ENCODE results near the gene HNF4A. TPM values are rescaled to one million over a fixed set of nuclear protein-coding genes. Genes with fewer than 3 reads are reported as not detected.

HNF4A gene
- total and polyA plus RNA-seq, 2 of the 4 experiments (the other 2 are of a cell fraction): not detected

GRCh38 chr20:44437497-44437896 is 82.0 kb downstream of the HNF4A start:
- no peak overlapping the region for H2AK5ac ChIP-seq (ENCODE audit: low read depth, low read length)
- in situ Hi-C loops (cut with MboI; ENCODE audit: low sequenced_read_pairs) (no loop called here), intact Hi-C loops (cut with micrococcal nuclease) (no loop called here), dilution Hi-C loops (cut with HindIII; ENCODE audit: low sequenced_read_pairs, unreplicated experiment) (no loop called here)
- H3K4ac ChIP-seq (ENCODE audit: low read depth, low read length): no peak overlapping the region
- no peaks in the 10 kb centered on the region for H3K36me3 ChIP-seq (ENCODE audit: control insufficient read depth, insufficient read depth, low read length)
- no peak overlapping the region for H4K91ac ChIP-seq (ENCODE audit: insufficient read depth, low read depth, low read length)
- WGBS, 2 experiments (ENCODE audit: extremely low coverage in 2 of 2, insufficient read length in 1 of 2): no CpG with 5 or more reads among the region's 5 CpGs
- no peak overlapping the region for H3K4me3 ChIP-seq (ENCODE audit: insufficient read depth, low read depth, low read length)
- H3K4me2 ChIP-seq (ENCODE audit: low read depth, low read length): no peak overlapping the region
- no peaks in the 10 kb centered on the region for H3K4me1 ChIP-seq (ENCODE audit: control insufficient read depth, insufficient read depth, low read length)
- H4K8ac ChIP-seq (ENCODE audit: low read depth in 2 of 2, low read length in 2 of 2): no peak overlapping the region
- H2BK5ac ChIP-seq (ENCODE audit: low read depth, low read length, poor library complexity, severe bottlenecking): no peak overlapping the region
- no peak for ATAC-seq (ENCODE audit: low read depth)
- H3K27me3 ChIP-seq (ENCODE audit: control insufficient read depth, insufficient read depth, low read length): peaks cover 20% of the 10 kb centered on the region
- no peak overlapping the region for H3K56ac ChIP-seq (ENCODE audit: extremely low read depth, insufficient read depth, low read length)
- H3K79me1 ChIP-seq (ENCODE audit: low read depth in 1 of 2, low read length in 2 of 2): no peaks in the 10 kb centered on the region
- no peak overlapping the region for H3K27ac ChIP-seq (ENCODE audit: insufficient read depth, low read length)
- no peak overlapping the region for H2AFZ ChIP-seq (replicated peaks; ENCODE audit: low read length, poor library complexity)
- H3K9me3 ChIP-seq (ENCODE audit: control insufficient read depth, insufficient read depth, low read length): no peaks in the 10 kb centered on the region
- ChIA-PET CTCF (no interaction called here), POLR2A (ENCODE audit: unreplicated experiment) (no interaction called here)
- no peak overlapping the region for H2AK9ac ChIP-seq (replicated peaks; ENCODE audit: low read depth, low read length, poor library complexity)
- no peak overlapping the region for H3K9ac ChIP-seq (ENCODE audit: low read depth, low read length)
- BruUV-seq (replicated peaks): no TSS peak
- no peak overlapping the region for H3K23ac ChIP-seq (ENCODE audit: low read depth, low read length)
- no peak overlapping the region for H2BK120ac ChIP-seq (ENCODE audit: low read depth, low read length)
- H2BK15ac ChIP-seq (ENCODE audit: low read depth, low read length): no peak overlapping the region
- no peak overlapping the region for H3K18ac ChIP-seq (ENCODE audit: low read depth, low read length)
- no peak overlapping the region for H2BK20ac ChIP-seq (ENCODE audit: low read depth, low read length)
- H4K20me1 ChIP-seq (ENCODE audit: insufficient read depth, low read length): no peaks in the 10 kb centered on the region
- no peak for TF ChIP-seq POLR2A (IDR thresholded peaks at IDR 0.05; ENCODE audit: low read depth, low read length)
- TF ChIP-seq FOS (IDR thresholded peaks at IDR 0.05; ENCODE audit: low read depth, low read length): no peak
- no peak for TF ChIP-seq CHD1 (IDR thresholded peaks at IDR 0.05; ENCODE audit: low read depth, low read length)
- TF ChIP-seq USF2 (IDR thresholded peaks at IDR 0.05; ENCODE audit: low read depth, low read length): no peak
- TF ChIP-seq NFE2L2 (IDR thresholded peaks at IDR 0.05; ENCODE audit: low read depth, low read length): no peak
- no peak for TF ChIP-seq CEBPB (IDR thresholded peaks at IDR 0.05; ENCODE audit: low read depth, low read length)
- TF ChIP-seq, protein P1, sequence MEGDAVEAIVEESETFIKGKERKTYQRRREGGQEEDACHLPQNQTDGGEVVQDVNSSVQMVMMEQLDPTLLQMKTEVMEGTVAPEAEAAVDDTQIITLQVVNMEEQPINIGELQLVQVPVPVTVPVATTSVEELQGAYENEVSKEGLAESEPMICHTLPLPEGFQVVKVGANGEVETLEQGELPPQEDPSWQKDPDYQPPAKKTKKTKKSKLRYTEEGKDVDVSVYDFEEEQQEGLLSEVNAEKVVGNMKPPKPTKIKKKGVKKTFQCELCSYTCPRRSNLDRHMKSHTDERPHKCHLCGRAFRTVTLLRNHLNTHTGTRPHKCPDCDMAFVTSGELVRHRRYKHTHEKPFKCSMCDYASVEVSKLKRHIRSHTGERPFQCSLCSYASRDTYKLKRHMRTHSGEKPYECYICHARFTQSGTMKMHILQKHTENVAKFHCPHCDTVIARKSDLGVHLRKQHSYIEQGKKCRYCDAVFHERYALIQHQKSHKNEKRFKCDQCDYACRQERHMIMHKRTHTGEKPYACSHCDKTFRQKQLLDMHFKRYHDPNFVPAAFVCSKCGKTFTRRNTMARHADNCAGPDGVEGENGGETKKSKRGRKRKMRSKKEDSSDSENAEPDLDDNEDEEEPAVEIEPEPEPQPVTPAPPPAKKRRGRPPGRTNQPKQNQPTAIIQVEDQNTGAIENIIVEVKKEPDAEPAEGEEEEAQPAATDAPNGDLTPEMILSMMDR (conservative IDR thresholded peaks at IDR 0.05; ENCODE audit: low read depth, low read length): no peak
- TF ChIP-seq RFX5 (IDR thresholded peaks at IDR 0.05; ENCODE audit: low read depth, low read length): no peak
- no peak for TF ChIP-seq RAD21 (IDR thresholded peaks at IDR 0.05; ENCODE audit: low read length)
- TF ChIP-seq MAZ (IDR thresholded peaks at IDR 0.05; ENCODE audit: borderline replicate concordance, low read depth, low read length): no peak
- TF ChIP-seq MAFK (IDR thresholded peaks at IDR 0.05; ENCODE audit: low read depth, low read length): no peak
- no peak for TF ChIP-seq BHLHE40 (IDR thresholded peaks at IDR 0.05; ENCODE audit: low read depth, low read length)
- no peak for TF ChIP-seq ELK1 (IDR thresholded peaks at IDR 0.05; ENCODE audit: borderline replicate concordance, low read depth, low read length)
- no peak for TF ChIP-seq MXI1 (IDR thresholded peaks at IDR 0.05; ENCODE audit: borderline replicate concordance, low read depth, low read length)
- TF ChIP-seq RCOR1 (IDR thresholded peaks at IDR 0.05; ENCODE audit: insufficient replicate concordance, low read length): no peak
- no peak for TF ChIP-seq SMC3 (IDR thresholded peaks at IDR 0.05; ENCODE audit: low read depth, low read length)
- no peak overlapping the region for H3K14ac ChIP-seq (replicated peaks; ENCODE audit: low read depth, low read length)
- no peak overlapping the region for H4K5ac ChIP-seq (ENCODE audit: low read depth, low read length)
- no peak for DNase-seq
- H3K9me1 ChIP-seq (ENCODE audit: insufficient read depth, low read length): no peaks in the 10 kb centered on the region
